Coronary artery (tissue), 2 donors: Measurements from ENCODE around the gene SDCCAG8.

Experiments used
- DNase-seq: peaks from one replicate; pipeline ENCODE4 v3.0.0-alpha.2; 2017; ENCODE audit warnings: low spot score
- H3K27ac ChIP-seq, 2 donors: fragments of 200-600 bp; sonication (generic); one replicate each; pipeline ENCODE4 v1.5.1; 2016 to 2019
- H3K4me3 ChIP-seq: fragments of 200-600 bp; sonication (generic); 2 replicates; pipeline ENCODE4 v1.5.1; 2016; ENCODE audit warnings: mild to moderate bottlenecking, moderate library complexity
- TF ChIP-seq, protein P1 (sequence below): fragments of 200-600 bp; sonication (generic); IDR thresholded peaks from one replicate; pipeline ENCODE4 v1.5.1; 2019; ENCODE audit warnings: antibody characterized with exemption

Gene SDCCAG8

DNA sequence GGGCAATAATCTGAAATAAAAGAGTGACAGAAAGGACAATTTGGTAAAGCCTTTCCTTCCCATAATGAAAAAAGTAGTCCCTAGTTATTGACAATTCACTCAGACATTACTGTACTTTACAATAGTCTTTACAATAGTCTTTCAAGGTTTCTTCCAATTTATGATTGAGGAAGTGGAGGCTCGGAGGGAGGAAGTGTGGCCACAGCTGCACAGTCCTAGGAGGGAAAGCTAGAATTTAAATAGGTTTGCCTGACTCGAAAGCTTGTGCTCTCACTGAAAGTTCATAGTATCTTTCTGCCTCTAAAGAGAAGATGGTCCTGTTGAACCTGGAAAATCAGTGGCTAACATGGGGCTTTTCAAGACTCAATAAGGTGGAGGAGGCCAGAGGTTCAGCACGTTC, 203.2 kb downstream of the SDCCAG8 start:
- TF ChIP-seq, protein P1, sequence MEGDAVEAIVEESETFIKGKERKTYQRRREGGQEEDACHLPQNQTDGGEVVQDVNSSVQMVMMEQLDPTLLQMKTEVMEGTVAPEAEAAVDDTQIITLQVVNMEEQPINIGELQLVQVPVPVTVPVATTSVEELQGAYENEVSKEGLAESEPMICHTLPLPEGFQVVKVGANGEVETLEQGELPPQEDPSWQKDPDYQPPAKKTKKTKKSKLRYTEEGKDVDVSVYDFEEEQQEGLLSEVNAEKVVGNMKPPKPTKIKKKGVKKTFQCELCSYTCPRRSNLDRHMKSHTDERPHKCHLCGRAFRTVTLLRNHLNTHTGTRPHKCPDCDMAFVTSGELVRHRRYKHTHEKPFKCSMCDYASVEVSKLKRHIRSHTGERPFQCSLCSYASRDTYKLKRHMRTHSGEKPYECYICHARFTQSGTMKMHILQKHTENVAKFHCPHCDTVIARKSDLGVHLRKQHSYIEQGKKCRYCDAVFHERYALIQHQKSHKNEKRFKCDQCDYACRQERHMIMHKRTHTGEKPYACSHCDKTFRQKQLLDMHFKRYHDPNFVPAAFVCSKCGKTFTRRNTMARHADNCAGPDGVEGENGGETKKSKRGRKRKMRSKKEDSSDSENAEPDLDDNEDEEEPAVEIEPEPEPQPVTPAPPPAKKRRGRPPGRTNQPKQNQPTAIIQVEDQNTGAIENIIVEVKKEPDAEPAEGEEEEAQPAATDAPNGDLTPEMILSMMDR, result no peak
- Histone ChIP-seq H3K4me3 (no peak overlapping the region), H3K27ac (no peak overlapping the region)
- no peak for DNase-seq

DNA sequence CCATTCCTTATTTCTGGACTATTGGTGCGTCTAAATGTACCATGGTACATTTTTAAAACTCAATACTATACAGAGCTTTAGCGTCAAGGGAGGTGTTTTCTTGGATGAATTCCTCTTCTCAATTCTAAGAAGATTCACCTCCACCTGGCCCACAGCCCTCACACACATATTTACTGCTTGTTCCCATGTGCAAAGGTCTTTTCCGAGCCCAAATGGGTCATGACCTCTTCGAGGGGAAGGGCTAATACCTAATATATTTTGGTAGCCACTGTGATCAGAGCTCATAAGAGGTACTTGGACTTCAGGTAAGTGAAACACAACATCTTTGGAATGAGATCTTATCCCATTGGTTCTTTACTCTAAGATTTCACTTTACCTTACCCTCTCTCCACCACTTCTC, 205.9 kb downstream of the SDCCAG8 start:
- DNase-seq, result no peak
- Histone ChIP-seq H3K4me3 (no peak overlapping the region), H3K27ac (no peak overlapping the region)
- TF ChIP-seq, protein P1, result no peak

DNA sequence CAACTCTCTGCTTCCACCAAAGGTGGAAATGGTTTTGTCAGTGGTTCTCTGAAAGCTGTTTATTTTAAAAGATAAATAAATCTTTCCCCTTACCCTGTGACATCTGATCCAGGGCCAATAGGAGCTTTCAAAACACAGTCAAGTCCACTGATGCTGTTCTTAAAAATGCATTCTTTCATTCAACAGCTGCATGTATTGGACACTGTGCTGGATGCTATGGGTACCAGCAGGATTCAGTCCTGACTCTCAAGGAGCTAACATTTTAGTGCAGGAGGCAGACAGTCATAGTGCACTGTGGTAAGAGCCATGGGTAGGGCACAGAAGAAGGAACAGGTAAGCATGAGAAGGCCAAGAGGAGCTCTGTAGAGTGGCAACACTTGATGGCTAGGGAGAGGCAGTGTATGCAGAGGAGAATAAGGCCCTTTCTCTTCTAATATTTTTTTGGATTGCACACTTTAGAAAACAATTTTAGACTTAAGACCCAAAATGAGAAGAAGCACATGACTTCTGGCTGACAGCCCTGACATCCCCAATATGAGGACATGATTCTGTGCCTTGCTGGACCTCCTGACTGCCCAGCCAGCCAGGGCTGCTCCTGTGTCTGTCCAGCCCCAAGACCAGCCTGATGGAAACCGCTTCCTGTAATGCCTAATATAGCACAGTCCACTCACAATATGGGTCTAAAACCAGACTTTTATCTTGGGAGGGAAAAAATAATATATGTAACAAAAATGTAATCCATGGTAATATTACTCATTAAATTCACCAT, 207.3 kb downstream of the SDCCAG8 start:
- no peak for DNase-seq
- TF ChIP-seq, protein P1, result no peak
- Histone ChIP-seq H3K27ac (no peak overlapping the region), H3K4me3 (no peak overlapping the region)

DNA sequence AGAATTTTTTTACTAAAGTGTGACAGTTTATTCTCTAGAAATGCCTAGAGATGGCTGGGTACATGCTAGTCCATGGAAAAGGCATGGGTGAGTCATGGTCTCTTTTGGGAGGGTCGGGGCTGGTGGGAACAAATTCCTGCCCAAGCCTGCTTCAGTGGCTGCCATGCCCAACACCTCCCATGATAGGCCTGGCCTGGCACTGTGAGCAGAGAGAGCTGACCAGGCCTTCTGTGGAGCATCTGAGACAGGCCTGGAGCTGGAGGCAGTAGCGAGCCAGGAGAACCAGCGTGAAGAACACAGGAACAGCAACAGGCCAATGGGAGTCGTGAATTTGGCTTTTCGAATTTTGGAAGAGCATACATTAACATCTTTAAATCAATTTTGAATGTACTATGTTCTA, 209.2 kb downstream of the SDCCAG8 start:
- DNase-seq, result no peak
- H3K4me3 ChIP-seq, result no peak overlapping the region
- TF ChIP-seq, protein P1, result no peak
- H3K27ac ChIP-seq, result no peak overlapping the region

DNA sequence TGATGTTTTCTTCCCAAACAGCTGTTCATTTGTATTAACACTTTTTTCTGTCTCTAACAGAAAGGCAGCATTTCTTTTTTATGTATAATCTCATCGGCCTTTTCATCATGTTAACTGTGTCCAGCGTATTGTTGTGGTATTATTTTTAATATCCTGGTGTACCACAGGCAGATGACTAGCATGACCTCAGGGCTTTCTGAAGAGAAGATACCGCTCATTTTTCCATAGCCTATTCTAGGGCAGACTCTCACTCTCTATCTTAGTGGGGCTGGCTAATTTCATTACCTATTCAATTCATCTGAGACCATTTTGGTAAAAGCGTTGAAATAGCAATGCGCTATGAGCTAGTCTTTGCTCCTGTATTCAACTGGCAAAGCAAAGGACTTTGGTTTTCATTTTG, 209.9 kb downstream of the SDCCAG8 start:
- no peak overlapping the region for H3K27ac ChIP-seq
- no peak overlapping the region for H3K4me3 ChIP-seq
- TF ChIP-seq, protein P1, result no peak
- DNase-seq, result no peak

DNA sequence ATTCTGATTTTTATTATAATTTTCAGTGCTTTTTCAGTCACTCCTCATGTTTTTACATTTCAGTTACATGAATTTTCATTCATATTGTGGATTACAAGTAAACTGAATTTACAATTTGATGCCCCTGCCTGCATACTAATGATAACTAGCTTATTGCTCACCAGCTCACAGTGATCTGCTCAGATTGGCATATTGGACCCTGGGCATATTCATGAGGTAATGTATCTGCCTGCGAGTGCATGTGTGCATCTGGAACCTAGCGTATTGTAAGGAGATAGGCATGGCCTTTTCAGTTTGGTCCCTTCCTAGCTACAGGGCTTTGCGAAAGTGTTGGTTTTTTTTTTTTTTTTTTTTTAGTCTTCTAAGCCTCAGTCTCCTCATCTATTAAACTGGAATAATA, 213.7 kb downstream of the SDCCAG8 start:
- Histone ChIP-seq H3K4me3 (no peak overlapping the region), H3K27ac (no peak overlapping the region)
- TF ChIP-seq, protein P1, result no peak
- no peak for DNase-seq

DNA sequence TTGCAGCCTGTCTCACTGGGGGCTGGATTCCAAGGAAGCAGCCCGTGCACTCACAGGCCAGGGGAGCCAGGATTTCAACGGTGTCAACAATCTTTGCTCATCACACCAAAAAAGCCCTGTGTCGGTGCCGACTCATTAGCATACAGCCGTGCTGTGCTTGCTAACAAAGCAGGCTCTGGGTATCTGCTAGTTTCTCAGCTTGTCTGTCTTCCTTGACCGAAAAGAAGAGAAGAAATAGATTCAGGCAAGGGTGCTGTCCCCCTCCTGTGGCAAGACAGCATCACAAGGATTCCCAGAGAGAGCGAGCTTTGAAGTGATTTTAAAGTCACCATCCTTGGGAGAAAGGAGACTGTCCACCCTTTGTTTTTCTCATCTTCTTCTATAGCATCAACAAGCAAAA, 214.7 kb downstream of the SDCCAG8 start:
- DNase-seq, result no peak
- H3K27ac ChIP-seq, result no peak overlapping the region
- TF ChIP-seq, protein P1, result no peak
- no peak overlapping the region for H3K4me3 ChIP-seq
